HFF-Myc (cell line): Measurements from ENCODE around the gene CDC6.

Experiments used
- DNase-seq: peaks from one replicate; pipeline ENCODE4 v3.0.0-alpha.2; 2011; ENCODE audit warnings: low read depth; ENCODE audit errors: extremely low read depth
- H3K4me3 ChIP-seq: replicated peaks from 2 replicates; pipeline ENCODE4 v1.5.1; 2011; ENCODE audit warnings: low read depth, mild to moderate bottlenecking, control low read depth, low read length
- CTCF ChIP-seq: IDR thresholded peaks from 2 replicates; pipeline ENCODE4 v1.5.1; 2012; ENCODE audit warnings: mild to moderate bottlenecking, low read depth, low read length, control low read depth; ENCODE audit errors: missing control alignments

Gene CDC6

GRCh38 chr17:40287494-40288369 lies at the start of gene CDC6:
TSS of gene CDC6 (plus strand) at chr17:40287879. CDS start at chr17:40289421, 1,542 bp downstream.
- DNase-seq, result peak; percentile 99
- TF ChIP-seq CTCF, result no peak
- H3K4me3 ChIP-seq, result peak within 1 kb of the TSS; percentile 74

- H3K4me3 ChIP-seq, result no peak overlapping the region
- TF ChIP-seq CTCF, result no peak
- DNase-seq, result no peak
Measured at GRCh38 chr17:40241252-40241834, 46.3 kb upstream of the CDC6 start.

- TF ChIP-seq CTCF, result no peak
- DNase-seq, result no peak
- H3K4me3 ChIP-seq, result no peak overlapping the region
Measured at GRCh38 chr17:40242774-40243173, 44.9 kb upstream of the CDC6 start.

- H3K4me3 ChIP-seq, result no peak overlapping the region
- DNase-seq, result no peak
- TF ChIP-seq CTCF, result no peak
Measured at GRCh38 chr17:40243761-40244160, 43.9 kb upstream of the CDC6 start.

GRCh38 chr17:40244255-40244654 lies 43.4 kb upstream of the CDC6 start:
- DNase-seq, result no peak
- H3K4me3 ChIP-seq, result no peak overlapping the region
- TF ChIP-seq CTCF, result no peak

- no peak overlapping the region for H3K4me3 ChIP-seq
- no peak for TF ChIP-seq CTCF
Measured at GRCh38 chr17:40247926-40248495, 39.7 kb upstream of the CDC6 start.

More at GRCh38 chr17:40247926-40248495, 39.7 kb upstream of the CDC6 start:
- no peak for DNase-seq
